Peyer's patch (tissue), 4 donors: Measurements from ENCODE around the gene SUGP2.

ENCODE experiments used
- CTCF ChIP-seq, 6 experiments: fragments of 450-650 bp in 4 of 6; fragments of 200-600 bp in 2 of 6; sonication (generic) in 1 of 6; IDR thresholded peaks; one replicate each; pipeline ENCODE4 v1.5.1; 2017 to 2019; ENCODE audit warnings: antibody characterized with exemption in 6 of 6, mild to moderate bottlenecking in 3 of 6, moderate library complexity in 1 of 6
- POLR2A ChIP-seq, 2 donors: fragments of 450-650 bp; IDR thresholded peaks; one replicate each; pipeline ENCODE4 v1.5.1; 2017; ENCODE audit warnings: antibody characterized with exemption in 2 of 2, mild to moderate bottlenecking in 2 of 2, moderate library complexity in 2 of 2

- no peak for TF ChIP-seq CTCF (IDR thresholded peaks at IDR 0.05)
- TF ChIP-seq POLR2A (IDR thresholded peaks at IDR 0.05) = no peak
These were observed 21.1 kb upstream of the SUGP2 start for GRCh38 chr19:19054315-19054938.
